OCI-LY3 (cell line): ENCODE measurements around the gene PLA2G4E.
A peak's percentile ranks its signal among the peaks of the same experiment; 100 is the strongest.

Source experiments
- H2AFZ ChIP-seq: fragments of 200-600, 300-600 bp; shearing (Covaris generic); 2 replicates; pipeline ENCODE4 v1.6.0; 2014; ENCODE audit warnings: antibody characterized with exemption, low read depth, low read length
- H3K27ac ChIP-seq: fragments of 200-600, 300-600 bp; sonication (generic); 2 replicates; pipeline ENCODE4 v1.5.1; 2014; ENCODE audit warnings: mild to moderate bottlenecking, low read length, moderate library complexity, mixed read lengths
- H3K27me3 ChIP-seq: fragments of 200-600, 300-600 bp; sonication (generic); 2 replicates; pipeline ENCODE4 v1.6.1; 2014; ENCODE audit warnings: low read depth, low read length, mixed read lengths
- H3K36me3 ChIP-seq: fragments of 200-600, 300-600 bp; sonication (generic); replicated peaks from 2 replicates; pipeline ENCODE3; 2014; ENCODE audit warnings: low read depth, low read length, mixed read lengths
- H3K4me1 ChIP-seq: fragments of 300-600, 200-600 bp; sonication (generic); 2 replicates; pipeline ENCODE4 v1.6.1; 2014; ENCODE audit warnings: low read length, mixed read lengths
- H3K4me2 ChIP-seq: fragments of 200-600, 300-600 bp; sonication (generic); 2 replicates; pipeline ENCODE4 v1.6.1; 2014; ENCODE audit warnings: low read length, mixed read lengths
- H3K4me3 ChIP-seq: fragments of 300-600, 200-600 bp; sonication (generic); 2 replicates; pipeline ENCODE4 v1.5.1; 2014; ENCODE audit warnings: antibody characterized with exemption, mild to moderate bottlenecking, low read length, moderate library complexity
- H3K79me2 ChIP-seq: fragments of 300-600, 200-600 bp; shearing (Covaris generic); 2 replicates; pipeline ENCODE4 v1.6.1; 2014; ENCODE audit warnings: mild to moderate bottlenecking, low read length, mixed read lengths
- H3K9ac ChIP-seq: fragments of 300-600, 200-600 bp; shearing (Covaris generic); 2 replicates; pipeline ENCODE4 v1.6.0; 2014; ENCODE audit warnings: mild to moderate bottlenecking, low read length, moderate library complexity
- H3K9me3 ChIP-seq: fragments of 200-600, 300-600 bp; shearing (Covaris generic); 2 replicates; pipeline ENCODE4 v1.6.1; 2014; ENCODE audit warnings: low read length, mixed read lengths; ENCODE audit not compliant: insufficient read depth
- H4K20me1 ChIP-seq: fragments of 200-600, 300-600 bp; sonication (generic); 2 replicates; pipeline ENCODE4 v1.6.1; 2016; ENCODE audit warnings: low read length, mixed read lengths; ENCODE audit not compliant: insufficient read depth
- CTCF ChIP-seq: fragments of 200-600, 300-600 bp; sonication (generic); IDR thresholded peaks from 2 replicates; pipeline ENCODE4 v1.5.1; 2014; ENCODE audit warnings: antibody characterized with exemption, low read length, low read depth
- EZH2phosphoT487 ChIP-seq: fragments of 200-600 bp; shearing (Covaris generic); IDR thresholded peaks from 2 replicates; pipeline ENCODE4 v1.6.1; 2018; ENCODE audit warnings: antibody characterized with exemption, mixed run types, low read depth

The PLA2G4E gene

GRCh38 chr15:42034628-42035434 is 14.0 kb upstream of the PLA2G4E start:
- H3K79me2 ChIP-seq: no peaks in the 10 kb centered on the region
- peak overlapping the region; percentile 88 for H3K27ac ChIP-seq
- TF ChIP-seq CTCF (no peak), EZH2phosphoT487 (no peak)
- H3K9ac ChIP-seq: peak overlapping the region; percentile 57; the same call in 1 of the 2 replicates
- peaks cover 50% of the 10 kb centered on the region for H3K4me1 ChIP-seq
- H4K20me1 ChIP-seq: no peaks in the 10 kb centered on the region
- H3K27me3 ChIP-seq: no peaks in the 10 kb centered on the region
- H3K9me3 ChIP-seq: 0 out of 2 replicates have a peak, but pooled peaks cover 9% of the 10 kb centered on the region
- H3K4me3 ChIP-seq: peak overlapping the region; percentile 61
- peak overlapping the region; percentile 78 for H3K4me2 ChIP-seq
- H3K36me3 ChIP-seq: peaks cover 3% of the 10 kb centered on the region
- H2AFZ ChIP-seq: no peak overlapping the region

GRCh38 chr15:42033214-42033873 is 12.5 kb upstream of the PLA2G4E start:
- H3K4me1 ChIP-seq: peaks cover 50% of the 10 kb centered on the region
- no peaks in the 10 kb centered on the region for H3K27me3 ChIP-seq
- no peaks in the 10 kb centered on the region for H3K79me2 ChIP-seq
- 0 out of 2 replicates have a peak, but pooled peaks cover 9% of the 10 kb centered on the region for H3K9me3 ChIP-seq
- peak overlapping the region; percentile 88 for H3K27ac ChIP-seq
- TF ChIP-seq EZH2phosphoT487 (no peak), CTCF (no peak)
- H4K20me1 ChIP-seq: no peaks in the 10 kb centered on the region
- peak overlapping the region; percentile 75 for H3K4me2 ChIP-seq
- peaks cover 3% of the 10 kb centered on the region for H3K36me3 ChIP-seq
- peak overlapping the region; percentile 61; the same call in 1 of the 2 replicates for H3K9ac ChIP-seq
- H3K4me3 ChIP-seq: peak overlapping the region; percentile 49
- peak overlapping the region; percentile 19; the same call in 1 of the 2 replicates for H2AFZ ChIP-seq

- peak overlapping the region; percentile 75 for H3K4me2 ChIP-seq
- H3K4me1 ChIP-seq: peaks cover 50% of the 10 kb centered on the region
Measured at GRCh38 chr15:42032376-42033213, 11.8 kb upstream of the PLA2G4E start.

More at GRCh38 chr15:42032376-42033213, 11.8 kb upstream of the PLA2G4E start:
- Histone ChIP-seq H3K27me3 (no peaks in the 10 kb centered on the region), H4K20me1 (no peaks in the 10 kb centered on the region), H3K9me3 (0 out of 2 replicates have a peak, but pooled peaks cover 9% of the 10 kb centered on the region), H3K27ac (peak overlapping the region; percentile 88), H3K79me2 (no peaks in the 10 kb centered on the region), H3K9ac (peak overlapping the region; percentile 61; the same call in 1 of the 2 replicates), H3K36me3 (peaks cover 3% of the 10 kb centered on the region), H3K4me3 (peak overlapping the region; percentile 49), H2AFZ (peak overlapping the region; percentile 19; the same call in 1 of the 2 replicates)
- TF ChIP-seq EZH2phosphoT487 (no peak), CTCF (no peak)
